GM18508 (cell line): Measurements from ENCODE around the gene FOXO3.

Source experiments
- ATAC-seq: cut with Tn5 transposase; IDR thresholded peaks from one replicate; pipeline ENCODE4 v1.9.1; 2021; ENCODE audit warnings: moderate number of reproducible peaks; ENCODE audit not compliant: insufficient read depth, unreplicated experiment

Gene FOXO3

GRCh38 chr6:108730635-108731515 is 170.2 kb downstream of the FOXO3 start:
- no peak for ATAC-seq

- ATAC-seq: no peak
These were observed 171.6 kb downstream of the FOXO3 start for GRCh38 chr6:108732091-108732870.

- ATAC-seq: no peak
These were observed 172.3 kb downstream of the FOXO3 start for GRCh38 chr6:108733051-108733450.

- ATAC-seq: no peak
These were observed 173.1 kb downstream of the FOXO3 start for GRCh38 chr6:108733706-108734265.
